Caco-2 (cell line): ENCODE data around the gene MEF2C. TPM values are rescaled to one million over a fixed set of nuclear protein-coding genes. Genes with fewer than 3 reads are reported as not detected.

Experiments
- BruUV-seq: library from RNA; stranded (reverse); fragments of 400-500 nt; replicated peaks from 2 replicates; lab custom pipeline; 2021; lab: Mats Ljungman, UMichigan
- CTCF ChIA-PET: fragments of 300-600 bp; sonication (Branson Sonifier 250); formaldehyde crosslinking; loops from one replicate; lab custom pipeline; 2022; ENCODE audit warnings: antibody characterized with exemption; lab: Charles Lee
- POLR2A ChIA-PET: fragments of 300-600 bp; sonication (Branson Sonifier 250); formaldehyde crosslinking; loops from one replicate; lab custom pipeline; 2022; ENCODE audit warnings: antibody characterized with exemption; lab: Charles Lee
- DNase-seq, 2 experiments: peaks; one replicate each; pipeline versions ENCODE4 v3.0.0 to v3.0.0-alpha.2; 2020 to 2022
- H3K27me3 ChIP-seq: replicated peaks from 2 replicates; pipeline ENCODE4 v1.6.0; 2011; ENCODE audit warnings: low read length; ENCODE audit not compliant: control insufficient read depth, insufficient read depth
- H3K36me3 ChIP-seq: 2 replicates; pipeline ENCODE4 v1.5.1; 2011; ENCODE audit warnings: low read length; ENCODE audit not compliant: control insufficient read depth, insufficient read depth
- H3K4me1 ChIP-seq: fragments of 250-450 bp; sonication (Bioruptor Pico); 2 replicates; pipeline ENCODE4 v1.5.1; 2020; ENCODE audit warnings: mild to moderate bottlenecking
- H3K4me3 ChIP-seq: 2 replicates; pipeline ENCODE4 v1.5.1; 2011; ENCODE audit warnings: low read depth, mild to moderate bottlenecking, control low read depth, low read length
- H3K9me3 ChIP-seq: fragments of 250-450 bp; sonication (Bioruptor Pico); 2 replicates; pipeline ENCODE4 v1.5.1; 2020; ENCODE audit warnings: mild to moderate bottlenecking, moderate library complexity
- H3K27ac Mint-ChIP-seq: one replicate; pipeline ENCODE4 v1.8.0; 2022; ENCODE audit warnings: mixed read lengths; ENCODE audit not compliant: unreplicated experiment
- H3K27me3 Mint-ChIP-seq: one replicate; pipeline ENCODE4 v1.8.0; 2022; ENCODE audit warnings: mixed read lengths; ENCODE audit not compliant: insufficient read depth, unreplicated experiment
- H3K36me3 Mint-ChIP-seq: one replicate; pipeline ENCODE4 v1.8.0; 2022; ENCODE audit warnings: mild to moderate bottlenecking, mixed read lengths; ENCODE audit not compliant: insufficient read depth, unreplicated experiment
- H3K4me1 Mint-ChIP-seq: one replicate; pipeline ENCODE4 v1.8.0; 2022; ENCODE audit warnings: low read depth, mixed read lengths; ENCODE audit not compliant: unreplicated experiment
- H3K4me3 Mint-ChIP-seq: one replicate; pipeline ENCODE4 v1.8.0; 2022; ENCODE audit warnings: mild to moderate bottlenecking, moderate library complexity, mixed read lengths; ENCODE audit not compliant: unreplicated experiment
- H3K9me3 Mint-ChIP-seq: one replicate; pipeline ENCODE4 v1.8.0; 2022; ENCODE audit warnings: mixed read lengths; ENCODE audit not compliant: unreplicated experiment
- intact Hi-C: fragments of 100-400 bp; cut with micrococcal nuclease; formaldehyde crosslinking; loops from one replicate; pipeline ENCODE4 v1.10.0; 2022; ENCODE audit not compliant: unreplicated experiment
- total RNA-seq: library from RNA; stranded (reverse); gene quantifications from 2 replicates; pipeline ENCODE4 v1.2.3, GENCODE V29; 2022
- TF ChIP-seq, protein P1 (sequence below), 2 experiments: fragments of 200-600 bp in 1 of 2; IDR thresholded peaks; 1 replicate in 1 of 2; 2 replicates in 1 of 2; pipeline versions ENCODE4 v1.5.1 to v1.8.0; 2011 to 2022; ENCODE audit warnings: antibody characterized with exemption in 1 of 2, control low read depth in 1 of 2, inconsistent platforms in 1 of 2, low read depth in 1 of 2, low read length in 1 of 2, mild to moderate bottlenecking in 1 of 2, moderate library complexity in 1 of 2; ENCODE audit not compliant: insufficient read depth in 1 of 2, severe bottlenecking in 1 of 2, unreplicated experiment in 1 of 2

Gene MEF2C
- total RNA-seq, 1 experiment from 2014 or later = 1.5 TPM

DNA sequence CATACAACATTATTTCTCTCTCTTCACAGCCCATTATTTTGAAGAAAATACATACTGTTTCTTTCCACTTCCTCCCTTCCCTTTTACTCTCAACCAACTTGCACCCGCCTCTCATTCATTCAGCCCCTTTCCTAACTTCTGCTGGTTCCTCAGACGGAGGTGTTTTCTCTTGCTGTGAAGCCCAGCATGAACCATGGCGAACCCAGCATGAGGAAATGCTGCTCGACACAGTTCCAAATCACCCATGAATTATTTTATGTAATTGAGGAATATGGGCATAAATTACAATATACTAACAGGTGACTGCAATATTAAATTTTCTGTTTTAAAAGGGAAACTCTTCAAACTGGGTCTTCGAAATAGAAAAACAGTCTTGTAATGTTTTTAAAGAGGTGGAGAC lies 124.8 kb downstream of the MEF2C start:
- Mint-ChIP-seq H3K9me3 (no peaks in the 10 kb centered on the region), H3K4me3 (no peak overlapping the region), H3K4me1 (no peaks in the 10 kb centered on the region), H3K27me3 (no peaks in the 10 kb centered on the region), H3K27ac (no peak overlapping the region), H3K36me3 (no peaks in the 10 kb centered on the region)
- Histone ChIP-seq H3K36me3 (no peaks in the 10 kb centered on the region), H3K4me3 (no peak overlapping the region), H3K27me3 (no peaks in the 10 kb centered on the region), H3K9me3 (no peaks in the 10 kb centered on the region), H3K4me1 (0 out of 2 replicates have a peak, but pooled peaks cover 4% of the 10 kb centered on the region)
- DNase-seq = no peak
- TF ChIP-seq, protein P1, sequence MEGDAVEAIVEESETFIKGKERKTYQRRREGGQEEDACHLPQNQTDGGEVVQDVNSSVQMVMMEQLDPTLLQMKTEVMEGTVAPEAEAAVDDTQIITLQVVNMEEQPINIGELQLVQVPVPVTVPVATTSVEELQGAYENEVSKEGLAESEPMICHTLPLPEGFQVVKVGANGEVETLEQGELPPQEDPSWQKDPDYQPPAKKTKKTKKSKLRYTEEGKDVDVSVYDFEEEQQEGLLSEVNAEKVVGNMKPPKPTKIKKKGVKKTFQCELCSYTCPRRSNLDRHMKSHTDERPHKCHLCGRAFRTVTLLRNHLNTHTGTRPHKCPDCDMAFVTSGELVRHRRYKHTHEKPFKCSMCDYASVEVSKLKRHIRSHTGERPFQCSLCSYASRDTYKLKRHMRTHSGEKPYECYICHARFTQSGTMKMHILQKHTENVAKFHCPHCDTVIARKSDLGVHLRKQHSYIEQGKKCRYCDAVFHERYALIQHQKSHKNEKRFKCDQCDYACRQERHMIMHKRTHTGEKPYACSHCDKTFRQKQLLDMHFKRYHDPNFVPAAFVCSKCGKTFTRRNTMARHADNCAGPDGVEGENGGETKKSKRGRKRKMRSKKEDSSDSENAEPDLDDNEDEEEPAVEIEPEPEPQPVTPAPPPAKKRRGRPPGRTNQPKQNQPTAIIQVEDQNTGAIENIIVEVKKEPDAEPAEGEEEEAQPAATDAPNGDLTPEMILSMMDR (IDR thresholded peaks at IDR 0.05; ENCODE audit: insufficient read depth in 1 of 2, low read depth in 1 of 2, low read length in 1 of 2, severe bottlenecking in 1 of 2, unreplicated experiment in 1 of 2) = no peak
- POLR2A ChIA-PET = no interaction called here
- BruUV-seq = no TSS peak
- intact Hi-C loops = no loop called here
- CTCF ChIA-PET = no interaction called here

DNA sequence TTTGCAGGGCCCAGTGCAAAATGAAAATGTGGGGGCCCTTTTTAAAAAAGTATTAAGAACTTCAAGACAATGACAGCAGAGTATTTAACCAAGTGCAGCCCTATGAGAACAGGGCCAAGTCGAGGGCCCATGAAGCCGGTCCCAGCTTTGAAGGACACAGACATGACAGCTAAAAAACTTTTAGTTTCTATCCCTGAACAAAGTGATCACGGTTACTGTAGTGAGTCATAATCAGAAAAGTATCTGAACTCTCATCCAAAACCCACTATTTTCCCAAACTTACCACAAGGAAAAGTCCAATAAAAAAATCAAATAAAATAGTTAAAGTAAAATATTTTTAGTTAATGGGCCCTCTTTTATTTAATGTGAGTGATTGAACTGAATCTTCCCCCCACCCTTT lies 126.0 kb downstream of the MEF2C start:
- ChIA-PET POLR2A (no interaction called here), CTCF (no interaction called here)
- H3K4me3 Mint-ChIP-seq = no peak overlapping the region
- intact Hi-C loops = no loop called here
- 0 out of 2 replicates have a peak, but pooled peaks cover 4% of the 10 kb centered on the region for H3K4me1 ChIP-seq
- no peak overlapping the region for H3K4me3 ChIP-seq
- BruUV-seq = no TSS peak
- TF ChIP-seq, protein P1 (IDR thresholded peaks at IDR 0.05; ENCODE audit: insufficient read depth in 1 of 2, low read depth in 1 of 2, low read length in 1 of 2, severe bottlenecking in 1 of 2, unreplicated experiment in 1 of 2) = no peak
- no peaks in the 10 kb centered on the region for H3K27me3 ChIP-seq
- DNase-seq = no peak
- H3K36me3 ChIP-seq = no peaks in the 10 kb centered on the region
- H3K9me3 Mint-ChIP-seq = no peaks in the 10 kb centered on the region
- H3K9me3 ChIP-seq = no peaks in the 10 kb centered on the region
- H3K4me1 Mint-ChIP-seq = no peaks in the 10 kb centered on the region
- no peak overlapping the region for H3K27ac Mint-ChIP-seq
- H3K27me3 Mint-ChIP-seq = no peaks in the 10 kb centered on the region
- no peaks in the 10 kb centered on the region for H3K36me3 Mint-ChIP-seq

DNA sequence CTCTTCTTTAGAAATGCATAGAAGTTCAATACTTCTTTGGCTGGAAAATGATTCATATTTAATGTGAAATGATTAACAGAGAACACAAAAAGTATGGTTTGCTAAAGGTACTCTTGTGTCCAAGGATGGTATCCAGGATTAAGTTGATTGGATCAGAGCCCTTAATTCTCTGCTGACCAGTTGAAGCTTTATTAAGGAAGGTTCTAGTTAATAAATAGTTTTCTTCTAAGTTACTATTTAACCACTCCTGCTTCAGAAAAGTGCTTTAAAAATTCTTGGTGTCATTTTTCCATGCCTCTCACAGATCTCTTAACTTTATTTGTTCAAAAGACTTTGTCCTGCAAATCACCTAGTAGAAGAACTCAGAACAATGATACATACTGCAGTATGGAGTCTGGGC lies 134.3 kb downstream of the MEF2C start:
- intact Hi-C loops = no loop called here
- H3K27me3 ChIP-seq = no peaks in the 10 kb centered on the region
- Mint-ChIP-seq H3K27ac (no peak overlapping the region), H3K27me3 (no peaks in the 10 kb centered on the region), H3K9me3 (no peaks in the 10 kb centered on the region), H3K4me1 (no peaks in the 10 kb centered on the region), H3K4me3 (no peak overlapping the region), H3K36me3 (no peaks in the 10 kb centered on the region)
- BruUV-seq = no TSS peak
- H3K9me3 ChIP-seq = 0 out of 2 replicates have a peak, but pooled peaks cover 5% of the 10 kb centered on the region
- ChIA-PET POLR2A (no interaction called here), CTCF (no interaction called here)
- TF ChIP-seq, protein P1 (IDR thresholded peaks at IDR 0.05; ENCODE audit: insufficient read depth in 1 of 2, low read depth in 1 of 2, low read length in 1 of 2, severe bottlenecking in 1 of 2, unreplicated experiment in 1 of 2) = no peak
- H3K36me3 ChIP-seq = no peaks in the 10 kb centered on the region
- H3K4me3 ChIP-seq = no peak overlapping the region
- peaks cover 17% of the 10 kb centered on the region for H3K4me1 ChIP-seq
- DNase-seq = no peak
